Pancreas (tissue), 10 donors: ENCODE results near the gene URB1. TPM values are rescaled to one million over a fixed set of nuclear protein-coding genes. Genes with fewer than 3 reads are reported as not detected.
A peak's percentile ranks its signal among the peaks of the same experiment; 100 is the strongest.

Experiments used
- ATAC-seq, 4 donors: fragments of 200-7000 bp; cut with Tn5 transposase; one replicate each; pipeline versions ENCODE4 v1.8.0 to v1.9.1; 2020; ENCODE audit warnings: mild to moderate bottlenecking in 4 of 4, moderate library complexity in 4 of 4
- DNase-seq, 6 donors: peaks; one replicate each; pipeline ENCODE4 v3.0.0-alpha.2; 2020
- FAIRE-seq: peaks from 2 replicates; lab custom pipeline; 2012; peaks lifted over from hg19 to GRCh38; lab: Jason Lieb, UNC
- H3K27ac ChIP-seq, 4 donors: fragments of 200-600 bp; sonication (generic); 1 replicate in 3 of 4; 2 replicates in 1 of 4; pipeline versions ENCODE4 v1.5.0 to v1.8.0; 2020
- H3K27me3 ChIP-seq, 4 donors: fragments of 200-600 bp; one replicate each; pipeline ENCODE4 v1.8.0; 2021
- H3K36me3 ChIP-seq, 3 donors: fragments of 200-600 bp; sonication (generic) in 1 of 3; one replicate each; pipeline versions ENCODE4 v1.5.0 to v1.8.0; 2020 to 2021
- H3K4me1 ChIP-seq, 3 donors: fragments of 200-600 bp; one replicate each; pipeline ENCODE4 v1.8.0; 2021
- H3K4me3 ChIP-seq, 4 donors: fragments of 200-600 bp; sonication (generic) in 2 of 4; one replicate each; pipeline versions ENCODE4 v1.5.0 to v1.8.0; 2020 to 2021
- H3K9me3 ChIP-seq, 4 donors: fragments of 200-600 bp; one replicate each; pipeline ENCODE4 v1.8.0; 2021
- WGBS, 2 donors: extraction: QIAGEN DNeasy Blood & Tissue Kit; methylation state at CpG; one replicate each; pipeline ENCODE4 v1.1.7; 2013; 5-methylcytosine and 5-hydroxymethylcytosine counted together
- intact Hi-C, 3 donors: fragments of 100-400 bp; cut with DNase I; formaldehyde crosslinking; loops; one replicate each; pipeline versions ENCODE4 v1.11.1 to v1.14.2; 2022
- polyA plus RNA-seq, 2 donors: library from polyadenylated mRNA; stranded (reverse); fragments of 200-250 nt; gene quantifications; one replicate each; pipeline ENCODE4 v1.2.3, GENCODE V29; 2013
- total RNA-seq, 6 donors: library from RNA; stranded (reverse); fragmentation: NEBNext Ultra II Directional in 4 of 6; extraction: Animal tissue kit (Norgen Biotek cat#: 25700) in 4 of 6; gene quantifications; one replicate each; pipeline versions ENCODE4 v1.2.1 to v1.2.4, GENCODE V29; 2021 to 2023
- TF ChIP-seq, protein P1 (sequence below), 4 donors: fragments of 200-600 bp; sonication (generic) in 3 of 4; IDR thresholded peaks; one replicate each; pipeline versions ENCODE4 v1.5.0 to v1.8.0; 2021; ENCODE audit warnings: antibody characterized with exemption in 4 of 4
- donor health status: healthy with polysubstance abuse.
- donor health status: DM: no; HTN: no; CAD: no; lungs with moderate emphysema.
- donor health status: DM: no; HTN: no; CAD: no.
- donor health status: control.
- donor health status: control.
- donor health status: Bipolar disorder and iron deficiency.
- donor health status: DM: yes; HTN: yes; CAD: no.
- donor health status: DM: no; HTN: no; CAD: no.
- donor health status: DM: no; HTN: no; CAD: no.
- donor health status: DM: yes; HTN: yes; CAD: no.

Gene URB1
- total and polyA plus RNA-seq, 8 donors = 2.9 to 11.0 (median 7.3) TPM

DNA sequence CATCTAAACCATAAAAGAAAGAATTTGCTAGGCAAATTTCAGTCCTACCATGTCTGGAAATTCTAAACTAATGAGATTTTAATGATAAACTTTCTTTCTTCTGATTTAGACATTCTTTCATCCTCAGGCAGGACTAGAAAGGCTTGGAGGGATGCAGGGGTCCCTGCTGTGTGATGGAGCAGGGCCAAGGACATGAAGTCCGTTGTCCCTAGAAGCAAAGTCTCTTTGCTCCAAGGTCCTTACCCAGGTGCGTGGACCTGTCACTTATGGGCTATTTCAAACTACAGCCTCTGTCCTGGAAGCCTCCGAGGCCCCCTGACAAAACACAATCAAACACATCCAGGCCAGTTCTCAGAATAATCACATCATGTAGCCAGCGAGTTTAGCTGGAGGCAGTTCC is 26.6 kb downstream of the URB1 start:
- DNase-seq = no peak
- WGBS, 2 donors = 85 to 87% methylated on average over 4 of the region's 4 CpGs
- FAIRE-seq = no peak
- TF ChIP-seq, protein P1, sequence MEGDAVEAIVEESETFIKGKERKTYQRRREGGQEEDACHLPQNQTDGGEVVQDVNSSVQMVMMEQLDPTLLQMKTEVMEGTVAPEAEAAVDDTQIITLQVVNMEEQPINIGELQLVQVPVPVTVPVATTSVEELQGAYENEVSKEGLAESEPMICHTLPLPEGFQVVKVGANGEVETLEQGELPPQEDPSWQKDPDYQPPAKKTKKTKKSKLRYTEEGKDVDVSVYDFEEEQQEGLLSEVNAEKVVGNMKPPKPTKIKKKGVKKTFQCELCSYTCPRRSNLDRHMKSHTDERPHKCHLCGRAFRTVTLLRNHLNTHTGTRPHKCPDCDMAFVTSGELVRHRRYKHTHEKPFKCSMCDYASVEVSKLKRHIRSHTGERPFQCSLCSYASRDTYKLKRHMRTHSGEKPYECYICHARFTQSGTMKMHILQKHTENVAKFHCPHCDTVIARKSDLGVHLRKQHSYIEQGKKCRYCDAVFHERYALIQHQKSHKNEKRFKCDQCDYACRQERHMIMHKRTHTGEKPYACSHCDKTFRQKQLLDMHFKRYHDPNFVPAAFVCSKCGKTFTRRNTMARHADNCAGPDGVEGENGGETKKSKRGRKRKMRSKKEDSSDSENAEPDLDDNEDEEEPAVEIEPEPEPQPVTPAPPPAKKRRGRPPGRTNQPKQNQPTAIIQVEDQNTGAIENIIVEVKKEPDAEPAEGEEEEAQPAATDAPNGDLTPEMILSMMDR (IDR thresholded peaks at IDR 0.05) = no peak
- Histone ChIP-seq H3K4me1 (no peaks in the 10 kb centered on the region), H3K4me3 (no peak overlapping the region), H3K27ac (no peak overlapping the region), H3K36me3 (peaks cover 4 to 41% (median 24%) of the 10 kb centered on the region in 3 donors), H3K27me3 (no peaks in the 10 kb centered on the region), H3K9me3 (no peaks in the 10 kb centered on the region)
- intact Hi-C loops = no loop called here
- no peak for ATAC-seq

DNA sequence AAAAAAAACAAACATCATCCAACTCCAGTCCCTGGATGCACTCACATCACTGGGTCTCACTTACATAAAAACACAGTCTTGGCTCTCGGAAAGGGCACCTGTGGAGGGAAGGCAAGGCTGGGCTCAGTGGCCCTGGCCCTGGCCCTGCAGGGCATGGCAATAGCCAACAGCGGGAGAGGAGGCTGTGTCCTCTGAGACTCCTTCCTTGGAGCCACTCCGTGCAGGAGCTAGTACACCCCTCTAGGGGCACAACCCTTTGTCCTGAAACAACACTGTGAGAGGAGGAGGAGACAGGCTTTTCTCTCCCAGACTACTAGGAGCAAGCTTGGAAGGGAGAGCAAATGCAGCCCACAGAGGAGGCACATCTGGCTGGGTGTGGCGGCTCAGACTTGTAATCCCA is 28.0 kb downstream of the URB1 start:
- intact Hi-C loops = no loop called here
- no peak for DNase-seq
- H3K27ac ChIP-seq = no peak overlapping the region
- H3K9me3 ChIP-seq = no peaks in the 10 kb centered on the region
- H3K4me3 ChIP-seq = no peak overlapping the region
- no peak for FAIRE-seq
- TF ChIP-seq, protein P1 (IDR thresholded peaks at IDR 0.05) = no peak
- peaks cover 4 to 55% (median 31%) of the 10 kb centered on the region in 3 donors for H3K36me3 ChIP-seq
- ATAC-seq = no peak
- H3K4me1 ChIP-seq = no peaks in the 10 kb centered on the region
- no peaks in the 10 kb centered on the region for H3K27me3 ChIP-seq
- WGBS, 2 donors = 89 to 91% methylated on average over 4 of the region's 4 CpGs

DNA sequence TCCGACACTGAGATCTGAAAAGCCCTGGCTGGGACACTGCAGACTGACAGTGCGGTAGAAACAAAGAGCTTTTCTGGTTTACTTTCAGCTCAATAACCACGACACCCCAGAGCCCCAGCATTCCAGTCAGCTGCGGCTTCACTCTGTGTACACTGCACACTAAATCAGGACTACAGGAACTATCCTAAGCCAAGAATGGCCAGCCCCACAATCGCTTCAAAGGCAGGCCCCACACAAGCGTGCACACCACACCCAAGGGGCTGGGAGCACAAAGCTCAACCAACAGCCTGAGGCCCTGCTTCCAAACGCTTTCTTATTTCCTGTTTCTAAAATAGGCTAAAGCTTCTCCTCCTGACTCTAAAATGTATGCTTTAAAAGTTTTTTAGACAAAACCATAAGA is 28.4 kb downstream of the URB1 start:
- no peak for FAIRE-seq
- Histone ChIP-seq H3K27me3 (no peaks in the 10 kb centered on the region), H3K4me3 (no peak overlapping the region), H3K4me1 (no peaks in the 10 kb centered on the region), H3K36me3 (peaks cover 4 to 59% (median 34%) of the 10 kb centered on the region in 3 donors), H3K9me3 (no peaks in the 10 kb centered on the region), H3K27ac (no peak overlapping the region)
- peak in 1 of 4 donors; percentile 42 for ATAC-seq
- TF ChIP-seq, protein P1 (IDR thresholded peaks at IDR 0.05) = no peak
- intact Hi-C loops = no loop called here
- 89 to 90% methylated on average over 7 of the region's 7 CpGs for WGBS, 2 donors
- DNase-seq = no peak

DNA sequence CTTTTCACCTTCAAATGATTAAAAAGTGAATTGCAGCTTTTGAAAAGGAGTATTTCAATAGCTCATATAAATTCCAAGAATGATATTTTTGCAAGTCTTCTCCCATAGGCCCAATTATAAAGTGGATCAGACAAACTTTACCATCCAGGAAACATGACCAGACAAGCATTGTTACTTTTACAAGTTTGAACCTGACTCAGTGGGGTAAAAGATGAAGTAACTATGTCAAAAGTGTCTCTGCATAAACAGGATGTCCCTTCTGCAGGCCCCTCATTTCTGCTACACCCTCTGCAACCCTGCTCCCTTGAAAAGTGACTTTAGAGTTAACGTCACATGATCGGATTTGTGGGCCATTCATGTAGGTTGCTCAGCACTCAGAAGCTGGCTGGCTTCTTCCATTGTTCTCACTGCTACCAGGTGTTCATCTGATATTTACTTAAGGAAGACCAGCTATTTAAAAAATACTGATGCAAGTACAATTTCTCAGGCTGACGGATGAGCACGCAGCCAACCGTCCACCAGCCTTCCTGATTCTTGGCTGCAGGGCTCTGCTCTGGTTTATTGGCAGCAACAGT is 32.3 kb downstream of the URB1 start:
- intact Hi-C loops = no loop called here
- no peaks in the 10 kb centered on the region for H3K27me3 ChIP-seq
- no peaks in the 10 kb centered on the region for H3K4me1 ChIP-seq
- no peak overlapping the region for H3K27ac ChIP-seq
- H3K9me3 ChIP-seq = no peaks in the 10 kb centered on the region
- H3K4me3 ChIP-seq = no peak overlapping the region
- ATAC-seq (peak in 1 of 4 donors; percentile 36), FAIRE-seq (no peak), DNase-seq (no peak)
- TF ChIP-seq, protein P1 (IDR thresholded peaks at IDR 0.05) = no peak
- WGBS, 2 donors = 86 to 89% methylated on average over 5 of the region's 5 CpGs
- H3K36me3 ChIP-seq = peaks cover 0 to 77% (median 36%) of the 10 kb centered on the region in 3 donors

DNA sequence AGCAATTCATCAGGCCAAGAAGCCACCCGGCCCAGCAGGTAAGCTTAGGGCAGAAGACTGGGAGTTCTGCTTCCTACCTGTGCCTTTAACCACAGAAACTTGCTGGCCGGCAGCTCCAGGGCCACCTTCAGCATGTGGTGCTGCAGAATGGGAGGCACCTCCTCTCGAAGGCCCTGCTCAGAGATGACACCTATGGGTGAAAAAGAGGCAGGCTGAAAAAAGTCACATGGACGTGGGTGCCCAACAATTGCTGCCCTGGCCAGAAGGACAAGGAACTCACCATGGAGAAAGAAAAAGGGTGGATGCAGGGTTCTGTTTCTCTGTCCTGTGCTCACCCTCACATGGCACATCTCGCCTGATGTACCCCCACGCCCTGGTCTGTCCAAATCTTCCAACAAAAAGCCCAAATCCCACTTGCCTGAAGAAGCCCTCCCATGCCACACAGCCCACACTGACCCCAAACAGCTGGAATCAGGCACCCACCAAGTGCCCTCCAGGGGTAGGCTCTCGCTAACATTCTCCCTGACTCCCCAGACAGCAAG is 33.0 kb downstream of the URB1 start:
- Histone ChIP-seq H3K4me1 (no peaks in the 10 kb centered on the region), H3K27me3 (no peaks in the 10 kb centered on the region), H3K27ac (no peak overlapping the region), H3K9me3 (no peaks in the 10 kb centered on the region), H3K4me3 (no peak overlapping the region), H3K36me3 (peaks cover 0 to 80% (median 43%) of the 10 kb centered on the region in 3 donors)
- 65% methylated on average over 7 of the region's 7 CpGs for WGBS, 2 donors
- TF ChIP-seq, protein P1 (IDR thresholded peaks at IDR 0.05) = no peak
- intact Hi-C loops = no loop called here
- DNase-seq = no peak
- ATAC-seq = peak in 3 of 4 donors; percentile 28 to 66 (median 61)
- no peak for FAIRE-seq
